Sigmoid colon (tissue), 7 donors: ENCODE measurements around the gene MRPL14. TPM values are rescaled to one million over a fixed set of nuclear protein-coding genes. Genes with fewer than 3 reads are reported as not detected.

Experiments
- DNase-seq: peaks from one replicate; pipeline ENCODE4 v3.0.0-alpha.2; 2019
- H3K27ac ChIP-seq, 4 donors: fragments of 200-600 bp; sonication (generic); one replicate each; pipeline ENCODE4 v1.5.1; 2016 to 2019; ENCODE audit warnings: mild to moderate bottlenecking in 1 of 4
- H3K27me3 ChIP-seq, 3 donors: fragments of 200-600 bp; sonication (generic); one replicate each; pipeline ENCODE4 v1.5.1; 2019; ENCODE audit warnings: mild to moderate bottlenecking in 1 of 3
- H3K36me3 ChIP-seq, 4 donors: fragments of 200-600 bp; sonication (generic); one replicate each; pipeline ENCODE4 v1.5.1; 2016 to 2019
- H3K4me1 ChIP-seq, 4 donors: fragments of 200-600 bp; sonication (generic); one replicate each; pipeline ENCODE4 v1.5.1; 2017 to 2019
- H3K4me3 ChIP-seq, 4 donors: fragments of 200-600 bp; sonication (generic); one replicate each; pipeline ENCODE4 v1.5.1; 2017 to 2019; ENCODE audit warnings: mild to moderate bottlenecking in 2 of 4, moderate library complexity in 1 of 4
- H3K9me3 ChIP-seq, 4 donors: fragments of 200-600 bp in 3 of 4; sonication (generic) in 3 of 4; one replicate each; pipeline versions ENCODE4 v1.5.1 to v1.6.1; 2013 to 2019
- CTCF ChIP-seq, 4 experiments: fragments of 450-650 bp in 3 of 4; fragments of 200-600 bp in 1 of 4; IDR thresholded peaks; one replicate each; pipeline ENCODE4 v1.5.1; 2016 to 2019; ENCODE audit warnings: antibody characterized with exemption in 4 of 4, mild to moderate bottlenecking in 3 of 4, moderate library complexity in 2 of 4
- EP300 ChIP-seq, 4 donors: sonication (generic); formaldehyde crosslinking; IDR thresholded peaks; one replicate each; pipeline ENCODE4 v1.6.1; 2017; ENCODE audit warnings: antibody characterized with exemption in 4 of 4
- POLR2A ChIP-seq, 2 donors: fragments of 450-650 bp; IDR thresholded peaks; one replicate each; pipeline ENCODE4 v1.6.1; 2016; ENCODE audit warnings: antibody characterized with exemption in 2 of 2, mild to moderate bottlenecking in 2 of 2, moderate library complexity in 2 of 2
- POLR2AphosphoS5 ChIP-seq, 4 donors: sonication (generic); formaldehyde crosslinking; IDR thresholded peaks; one replicate each; pipeline ENCODE4 v1.6.1; 2017; ENCODE audit warnings: antibody characterized with exemption in 4 of 4
- WGBS, 2 donors: extraction: QIAGEN DNeasy Blood & Tissue Kit; methylation state at CpG; one replicate each; pipeline ENCODE4 v1.1.7; 2013; 5-methylcytosine and 5-hydroxymethylcytosine counted together
- intact Hi-C: fragments of 100-400 bp; cut with DNase I; formaldehyde crosslinking; loops from one replicate; pipeline ENCODE4 v1.15.1; 2023
- polyA plus RNA-seq, 3 donors: library from polyadenylated mRNA; stranded (reverse); fragments of 200-250 nt; gene quantifications; one replicate each; pipeline ENCODE4 v1.2.3, GENCODE V29; 2013
- total RNA-seq, 4 donors: library from RNA; depleted of rRNA; stranded (reverse); fragments of >200 nt; gene quantifications; one replicate each; pipeline ENCODE4 v1.1.0, GENCODE V29; 2016
- donor health status: healthy with polysubstance abuse.
- donor health status: Bipolar disorder and iron deficiency.
- donor health status: healthy.

The MRPL14 gene
- total and polyA plus RNA-seq, 7 donors, result 32.4 to 150 (median 55.8) TPM

GRCh38 chr6:44072959-44073611 is 54.2 kb downstream of the MRPL14 start:
- Histone ChIP-seq H3K27ac (peak overlapping the region; percentile 71 to 83 (median 81)), H3K36me3 (no peaks in the 10 kb centered on the region), H3K9me3 (no peaks in the 10 kb centered on the region), H3K4me1 (peaks cover 0 to 45% (median 35%) of the 10 kb centered on the region in 4 donors), H3K4me3 (peak overlapping the region; percentile 33 to 55 (median 49)), H3K27me3 (peaks cover 0 to 7% (median 0%) of the 10 kb centered on the region in 3 donors)
- intact Hi-C loops, result loop anchor here (1.0 kb wide), 1 partner anchor 100 kb away; no protein-coding TSS in a partner anchor
- DNase-seq, result peak; percentile 90
- TF ChIP-seq CTCF (IDR thresholded peaks at IDR 0.05) (no peak), POLR2A (IDR thresholded peaks at IDR 0.05) (no peak), EP300 (IDR thresholded peaks at IDR 0.05) (no peak), POLR2AphosphoS5 (IDR thresholded peaks at IDR 0.05) (peak in 3 of 4 donors; percentile 50 to 64 (median 55))
- 1% methylated on average over 55 of the region's 55 CpGs for WGBS, 2 donors

DNA sequence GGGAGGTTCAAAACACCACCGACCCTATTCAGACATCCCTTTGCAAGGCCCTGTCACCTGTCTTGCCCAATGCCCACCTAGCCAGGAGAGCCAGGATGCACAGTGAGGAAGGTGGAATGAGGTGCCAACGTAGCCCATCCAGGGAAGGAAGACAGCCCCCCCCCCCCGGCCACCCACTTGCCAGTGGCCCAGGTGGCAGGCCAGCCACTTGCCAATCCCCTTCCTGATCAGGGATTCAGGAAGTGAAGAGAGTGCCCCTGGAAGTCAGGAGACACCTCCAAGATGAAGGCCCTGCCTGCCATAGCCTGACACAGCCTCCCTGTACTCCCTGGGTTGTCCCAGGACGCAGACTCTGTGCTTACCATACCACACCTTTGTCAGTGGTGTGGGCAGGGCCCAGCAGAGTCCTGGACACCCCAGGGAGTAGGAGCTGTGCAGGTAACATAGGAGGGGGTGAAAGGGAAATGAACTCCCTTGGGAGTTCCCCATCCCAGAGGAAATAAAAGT is 54.7 kb downstream of the MRPL14 start:
- peaks cover 0 to 45% (median 35%) of the 10 kb centered on the region in 4 donors for H3K4me1 ChIP-seq
- WGBS, 2 donors, result 65 to 82% methylated on average over 4 of the region's 4 CpGs
- no peak for DNase-seq
- intact Hi-C loops, result no loop called here
- peak overlapping the region in 3 of 4 donors; percentile 46 to 55 (median 52) for H3K4me3 ChIP-seq
- H3K9me3 ChIP-seq, result no peaks in the 10 kb centered on the region
- no peaks in the 10 kb centered on the region for H3K36me3 ChIP-seq
- H3K27ac ChIP-seq, result peak overlapping the region; percentile 71 to 83 (median 81)
- H3K27me3 ChIP-seq, result peaks cover 0 to 7% (median 0%) of the 10 kb centered on the region in 3 donors
- TF ChIP-seq POLR2AphosphoS5 (IDR thresholded peaks at IDR 0.05), result no peak
- no peak for TF ChIP-seq POLR2A (IDR thresholded peaks at IDR 0.05)
- no peak for TF ChIP-seq EP300 (IDR thresholded peaks at IDR 0.05)
- TF ChIP-seq CTCF (IDR thresholded peaks at IDR 0.05), result no peak

DNA sequence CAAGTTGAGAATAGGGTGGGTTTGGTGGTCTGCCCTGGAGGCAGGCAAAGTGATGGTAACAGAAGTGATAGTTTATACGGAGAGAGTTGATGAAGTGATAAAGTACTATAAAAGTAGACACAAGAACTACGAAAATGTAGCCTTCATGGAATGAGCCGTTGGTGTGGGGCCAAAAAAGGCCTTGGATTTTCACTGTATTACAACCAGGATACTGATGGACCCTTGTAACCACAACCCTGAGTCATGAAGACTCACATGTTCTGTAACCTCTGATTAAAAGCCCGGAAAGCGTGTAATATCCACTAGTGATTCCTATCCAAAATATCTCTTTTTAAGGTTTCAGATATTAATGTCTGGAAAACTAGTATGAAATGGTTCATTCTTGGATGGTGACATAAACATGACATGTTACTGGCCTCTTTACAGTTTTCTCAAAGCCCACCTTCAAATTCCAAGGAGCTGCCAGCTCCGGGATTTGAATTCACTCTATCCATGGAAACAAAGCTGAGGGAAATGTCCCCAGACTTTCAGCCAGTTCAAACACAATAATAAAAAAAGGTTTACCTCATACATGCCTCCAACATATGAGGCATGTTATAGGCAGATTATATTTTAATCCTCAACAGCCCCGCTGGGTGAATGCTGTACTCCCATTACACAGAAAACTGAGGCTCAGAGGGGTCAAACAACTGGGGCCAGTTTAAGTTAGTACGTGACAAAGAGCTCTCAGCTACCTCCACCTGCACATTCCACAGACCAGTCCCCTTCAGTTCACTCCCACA is 55.4 kb downstream of the MRPL14 start:
- DNase-seq, result no peak
- WGBS, 2 donors, result 90 to 91% methylated on average over 8 of the region's 8 CpGs
- peaks cover 0 to 1% (median 0%) of the 10 kb centered on the region in 3 donors for H3K27me3 ChIP-seq

DNA sequence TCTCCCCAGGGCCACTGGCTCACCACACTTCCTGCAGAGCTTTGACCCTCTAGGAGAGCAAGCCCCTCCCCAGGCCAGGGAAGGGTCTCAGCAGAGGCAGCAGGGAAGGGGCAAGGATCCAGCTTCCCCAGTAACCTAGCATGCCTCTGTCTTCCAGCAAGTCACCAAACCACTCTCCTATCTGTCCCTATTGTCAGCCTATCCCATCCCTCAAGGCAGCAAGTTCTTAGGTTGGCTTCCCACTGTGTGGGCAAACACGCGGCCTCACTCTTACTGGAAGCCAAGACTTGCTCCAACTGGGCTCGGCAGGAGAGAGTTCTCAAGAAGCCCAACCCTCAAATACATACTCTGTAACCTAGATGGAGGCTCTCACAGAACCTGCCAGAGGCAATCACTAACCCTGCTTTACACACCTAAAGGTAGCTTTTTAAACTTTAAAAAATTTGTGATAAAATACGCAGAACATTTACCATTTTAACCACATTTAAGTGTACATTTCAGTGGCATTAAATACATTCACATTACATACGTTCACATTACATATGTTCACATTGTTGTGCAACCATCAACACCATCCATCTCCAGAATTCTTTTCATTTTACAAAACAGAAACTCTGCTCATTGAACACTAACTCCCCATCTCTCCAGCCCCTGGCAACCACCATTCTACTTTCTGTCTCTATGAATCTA is 58.5 kb downstream of the MRPL14 start:
- WGBS, 2 donors, result 90 to 91% methylated on average over 5 of the region's 5 CpGs
- intact Hi-C loops, result no loop called here

More for the DNA sequence above, 55.4 kb downstream of the MRPL14 start:
- peaks cover 0 to 40% (median 33%) of the 10 kb centered on the region in 4 donors for H3K4me1 ChIP-seq
- no peaks in the 10 kb centered on the region for H3K9me3 ChIP-seq
- H3K36me3 ChIP-seq, result no peaks in the 10 kb centered on the region
- intact Hi-C loops, result no loop called here
- no peak overlapping the region for H3K4me3 ChIP-seq
- peak overlapping the region in 3 of 4 donors; percentile 80 to 83 (median 82) for H3K27ac ChIP-seq
- TF ChIP-seq POLR2AphosphoS5 (IDR thresholded peaks at IDR 0.05), result peak in 1 of 4 donors; percentile 21
- TF ChIP-seq EP300 (IDR thresholded peaks at IDR 0.05), result no peak

DNA sequence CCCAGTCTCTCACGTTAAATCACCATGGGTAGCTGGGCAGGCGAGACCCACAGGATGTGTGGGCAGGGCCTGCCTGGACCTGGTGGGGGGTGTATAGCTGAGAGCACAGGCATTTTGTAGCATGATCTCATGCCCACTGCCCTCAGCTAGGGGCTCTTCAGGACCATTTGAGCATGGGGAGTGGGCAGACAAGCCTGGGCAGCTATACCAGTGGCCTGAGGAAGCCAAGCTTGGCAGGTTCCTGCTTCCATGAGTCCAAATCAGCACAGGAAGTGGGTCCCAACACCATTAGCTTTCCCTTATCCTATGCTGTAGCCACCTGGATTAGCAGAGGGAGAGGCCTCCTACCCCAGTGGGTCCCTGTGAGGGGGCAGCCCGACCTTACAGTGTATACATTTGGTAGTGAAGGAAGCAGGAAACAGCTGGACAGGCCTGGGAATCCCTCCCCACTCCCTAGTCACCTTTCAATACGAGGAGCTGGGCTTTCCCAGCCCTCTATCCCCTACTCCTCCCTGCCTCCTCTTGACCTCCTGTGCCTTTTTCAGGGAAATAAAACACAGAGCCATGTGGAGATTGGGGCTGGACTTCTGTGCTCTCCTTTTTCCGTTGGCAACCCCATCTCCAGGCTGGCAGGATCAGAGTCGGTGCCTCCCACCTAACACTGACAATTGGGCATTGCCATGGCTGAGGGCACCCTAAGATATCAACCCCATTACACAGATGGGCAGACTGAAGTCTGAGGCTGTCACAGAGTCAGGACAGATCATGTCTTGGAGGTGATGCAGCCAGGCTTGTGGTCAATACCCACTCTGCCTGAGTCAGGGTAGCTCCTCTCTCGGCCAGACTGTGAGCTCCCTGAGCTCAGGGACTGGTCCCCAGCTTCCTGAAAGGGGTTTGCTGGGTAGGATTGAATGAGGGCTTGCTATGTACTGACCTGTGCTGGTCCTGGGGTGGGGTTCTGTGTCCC is 59.8 kb downstream of the MRPL14 start:
- intact Hi-C loops, result no loop called here
- Histone ChIP-seq H3K4me3 (no peak overlapping the region), H3K36me3 (no peaks in the 10 kb centered on the region), H3K9me3 (no peaks in the 10 kb centered on the region), H3K27ac (no peak overlapping the region), H3K27me3 (no peaks in the 10 kb centered on the region), H3K4me1 (peaks cover 0 to 22% (median 11%) of the 10 kb centered on the region in 4 donors)
- WGBS, 2 donors, result 68 to 76% methylated on average over 7 of the region's 7 CpGs
- TF ChIP-seq EP300 (IDR thresholded peaks at IDR 0.05) (no peak), POLR2A (IDR thresholded peaks at IDR 0.05) (no peak), CTCF (IDR thresholded peaks at IDR 0.05) (no peak), POLR2AphosphoS5 (IDR thresholded peaks at IDR 0.05) (no peak)
- DNase-seq, result no peak

More for the DNA sequence above, 58.5 kb downstream of the MRPL14 start:
- H3K4me3 ChIP-seq, result no peak overlapping the region
- TF ChIP-seq EP300 (IDR thresholded peaks at IDR 0.05), result no peak
- no peaks in the 10 kb centered on the region for H3K9me3 ChIP-seq
- H3K4me1 ChIP-seq, result peaks cover 0 to 27% (median 21%) of the 10 kb centered on the region in 4 donors
- DNase-seq, result no peak
- H3K27ac ChIP-seq, result no peak overlapping the region
- no peaks in the 10 kb centered on the region for H3K36me3 ChIP-seq
- no peaks in the 10 kb centered on the region for H3K27me3 ChIP-seq
